ENCODE results near the gene ZNF385D.

ZNF385D gene

DNA sequence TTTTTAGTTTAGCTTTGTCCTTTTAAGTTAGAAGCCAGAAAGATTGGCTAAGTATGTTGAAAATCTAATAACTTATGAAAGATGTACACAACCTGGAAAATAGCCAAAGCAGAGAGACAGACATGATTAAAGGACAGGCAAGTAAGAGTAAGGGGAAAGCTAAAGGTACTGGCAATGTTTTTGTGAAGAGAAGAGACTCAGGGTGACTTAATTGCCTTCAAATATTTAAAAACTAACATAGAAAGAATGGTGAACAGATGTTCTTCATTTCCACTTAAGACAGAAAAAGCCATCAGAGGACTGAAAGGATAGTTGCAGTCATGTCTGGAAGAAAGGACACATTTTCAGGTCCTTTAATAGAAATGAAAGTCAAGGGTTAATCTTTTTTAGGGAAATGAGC lies 68.8 kb downstream of the ZNF385D start:
- DNase-seq (ENCODE audit: low read depth in 1 of 2, low spot score in 1 of 2): no peak

DNA sequence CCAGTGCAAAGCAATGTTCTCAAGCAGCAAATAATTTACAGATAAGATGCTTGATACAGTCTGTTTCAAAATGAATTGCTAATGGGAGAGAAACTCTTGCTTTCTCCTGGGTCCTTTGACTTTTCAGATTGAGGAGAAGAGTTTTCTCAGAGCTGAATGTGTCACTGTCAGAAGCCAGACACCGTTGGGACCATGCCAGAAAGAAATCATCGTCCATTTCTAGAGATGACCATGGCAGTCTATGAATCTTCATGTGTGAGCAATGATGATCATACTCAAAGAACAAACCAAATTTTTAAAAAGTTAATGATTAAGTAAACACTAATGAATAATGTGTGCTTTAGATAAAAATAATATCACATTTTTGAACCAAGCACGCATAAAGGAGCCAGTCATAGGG lies 77.6 kb downstream of the ZNF385D start:
- DNase-seq (ENCODE audit: low read depth in 1 of 2, low spot score in 1 of 2): no peak

DNA sequence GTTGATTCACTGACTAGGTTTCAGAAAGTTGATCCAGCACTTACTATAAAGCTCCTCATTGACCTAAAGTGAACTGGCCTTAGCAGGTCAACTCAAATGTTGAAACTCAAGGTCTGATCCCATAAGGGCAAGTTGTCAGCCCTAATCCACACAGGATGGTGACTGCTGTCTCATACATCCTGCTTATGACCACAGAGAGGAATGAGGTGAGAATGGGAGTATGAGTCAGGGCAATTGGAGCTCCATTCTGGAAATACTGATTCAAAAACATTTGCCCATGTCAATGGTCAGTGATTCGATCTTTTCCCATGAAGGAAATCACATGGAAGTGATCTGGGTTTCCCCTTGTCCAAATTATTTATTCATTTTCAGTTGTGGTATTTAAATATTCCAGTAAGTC lies 78.7 kb downstream of the ZNF385D start:
- DNase-seq (ENCODE audit: low read depth in 1 of 2, low spot score in 1 of 2): no peak

GRCh38 chr3:21670386-21670785 lies 80.6 kb downstream of the ZNF385D start:
- no peak for DNase-seq (ENCODE audit: low read depth in 1 of 2, low spot score in 1 of 2)

DNA sequence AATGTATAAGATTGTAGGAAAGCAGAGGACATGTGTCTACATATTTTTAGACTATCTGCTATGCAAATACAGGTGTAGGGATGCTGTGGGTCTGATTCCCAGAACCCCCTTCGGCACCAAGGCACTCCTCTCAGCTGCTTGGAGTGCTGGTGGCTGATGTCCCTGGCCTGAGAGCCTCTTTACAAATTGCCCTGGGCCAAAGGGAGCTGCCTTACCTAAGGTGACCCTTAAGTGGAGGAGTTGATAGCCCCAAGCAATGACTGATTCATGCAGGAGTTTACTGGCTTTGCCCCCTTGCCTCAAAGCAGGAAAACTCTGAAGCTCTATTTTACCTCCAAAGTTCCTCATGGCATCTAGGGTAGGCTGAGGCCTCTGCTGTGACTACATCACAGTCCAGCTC lies 83.0 kb downstream of the ZNF385D start:
- DNase-seq (ENCODE audit: low read depth in 1 of 2, low spot score in 1 of 2): no peak

- no peak for DNase-seq (ENCODE audit: low read depth in 1 of 2, low spot score in 1 of 2)
Measured at GRCh38 chr3:21665444-21666100, 85.4 kb downstream of the ZNF385D start.

DNA sequence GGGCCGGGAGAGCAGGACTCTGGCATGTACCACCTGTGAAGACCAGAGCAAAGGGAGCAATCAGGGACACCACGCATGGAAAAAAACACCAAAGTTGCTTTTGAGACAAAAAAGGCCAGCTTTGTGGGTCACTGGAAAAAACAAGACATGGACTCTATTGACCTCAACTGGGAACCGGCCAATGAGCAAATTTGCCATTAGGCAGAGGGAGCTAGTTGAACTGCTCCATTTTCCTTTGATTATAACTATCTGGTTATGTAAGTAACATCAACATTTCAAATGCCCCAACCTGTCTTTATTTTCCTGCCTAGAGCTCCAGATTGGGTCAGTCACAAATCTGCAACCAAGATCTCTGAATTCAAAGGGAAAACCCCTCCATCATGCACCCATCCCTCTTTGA lies 86.0 kb downstream of the ZNF385D start:
- DNase-seq (ENCODE audit: low read depth in 1 of 2, low spot score in 1 of 2): no peak

DNA sequence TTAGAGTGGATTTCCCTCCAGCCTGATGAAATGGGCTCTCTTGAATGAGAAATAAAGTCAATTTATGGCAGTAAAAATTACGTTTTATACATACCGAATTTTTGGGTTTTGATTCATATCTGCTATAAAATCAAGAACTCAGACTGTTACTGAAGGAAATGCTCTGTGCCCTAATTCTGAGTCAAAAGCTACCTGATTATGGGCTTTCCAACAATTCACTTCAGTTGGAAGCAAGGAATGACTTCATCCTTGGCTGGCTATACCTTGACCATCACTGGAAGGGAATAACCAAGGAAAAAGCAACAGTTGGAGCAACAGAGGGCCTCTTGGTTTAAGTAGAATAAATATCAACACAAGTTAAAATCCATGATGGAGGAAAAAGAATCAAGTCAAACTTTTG lies 88.6 kb downstream of the ZNF385D start:
- no peak for DNase-seq (ENCODE audit: low read depth in 1 of 2, low spot score in 1 of 2)

- no peak for DNase-seq (ENCODE audit: low read depth in 1 of 2, low spot score in 1 of 2)
Measured at GRCh38 chr3:21654662-21655061, 96.3 kb downstream of the ZNF385D start.

DNA sequence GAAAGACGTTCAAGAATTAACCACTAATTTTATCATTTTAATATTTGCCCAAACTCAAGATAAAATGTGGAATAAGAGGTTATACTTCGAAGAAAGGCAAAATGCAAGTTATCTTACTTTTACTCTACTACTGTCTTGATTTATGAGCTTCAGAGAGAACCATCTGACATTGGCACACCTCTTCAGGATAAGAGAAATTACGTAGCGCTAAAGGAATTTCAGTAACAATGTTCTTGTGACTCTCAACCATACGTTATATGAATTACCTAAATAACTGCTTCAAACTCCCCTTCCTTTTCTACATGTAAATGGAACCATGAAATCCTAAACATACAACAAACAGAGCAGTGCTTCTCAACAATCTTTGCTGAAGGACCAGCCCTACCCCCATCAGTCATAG lies 96.8 kb downstream of the ZNF385D start:
- DNase-seq (ENCODE audit: low read depth in 1 of 2, low spot score in 1 of 2): no peak

GRCh38 chr3:21649519-21649918 lies 101.5 kb downstream of the ZNF385D start:
- no peak for DNase-seq (ENCODE audit: low read depth in 1 of 2, low spot score in 1 of 2)

GRCh38 chr3:21647961-21648360 lies 103.0 kb downstream of the ZNF385D start:
- no peak for DNase-seq (ENCODE audit: low read depth in 1 of 2, low spot score in 1 of 2)

GRCh38 chr3:21645121-21645897 lies 105.7 kb downstream of the ZNF385D start:
- DNase-seq (ENCODE audit: low read depth in 1 of 2, low spot score in 1 of 2): no peak

DNA sequence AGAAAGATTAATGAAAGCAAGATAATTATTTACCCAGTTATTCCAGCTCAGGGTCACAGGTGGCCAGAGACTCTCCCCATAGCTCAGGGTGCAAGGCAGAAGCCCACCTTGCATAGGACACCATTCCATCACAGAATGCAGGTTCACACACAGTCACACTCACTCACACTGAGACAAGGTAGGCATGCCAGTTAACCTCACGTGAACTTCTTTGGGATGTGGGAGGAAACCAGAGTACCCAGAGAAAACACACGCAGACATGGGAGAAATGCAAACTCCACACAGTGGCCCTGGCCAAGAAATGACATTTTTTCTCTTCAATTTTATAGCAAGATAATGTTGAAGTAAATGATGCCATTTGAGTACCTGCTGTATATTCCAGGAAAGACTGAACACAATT lies 106.7 kb downstream of the ZNF385D start:
- no peak for DNase-seq (ENCODE audit: low read depth in 1 of 2, low spot score in 1 of 2)

DNA sequence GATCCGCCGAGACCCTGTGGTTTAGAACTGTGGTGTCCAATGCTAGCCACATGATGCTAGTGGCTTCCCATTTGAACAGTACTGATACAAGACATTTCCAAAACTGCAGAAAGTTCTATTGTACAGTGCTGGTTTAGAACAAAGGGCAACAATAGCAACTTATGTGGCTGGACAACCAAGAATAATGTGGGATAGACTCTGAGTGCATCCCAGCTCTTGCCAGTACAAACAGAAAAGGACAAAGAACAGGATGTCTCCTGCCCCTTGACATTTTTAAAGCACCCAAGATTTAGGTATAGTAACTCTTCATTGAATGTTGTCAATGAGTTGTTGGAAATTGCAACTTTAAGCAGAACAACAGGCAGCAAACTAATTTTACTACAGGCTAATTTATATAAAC lies 107.3 kb downstream of the ZNF385D start:
- no peak for DNase-seq (ENCODE audit: low read depth in 1 of 2, low spot score in 1 of 2)

DNA sequence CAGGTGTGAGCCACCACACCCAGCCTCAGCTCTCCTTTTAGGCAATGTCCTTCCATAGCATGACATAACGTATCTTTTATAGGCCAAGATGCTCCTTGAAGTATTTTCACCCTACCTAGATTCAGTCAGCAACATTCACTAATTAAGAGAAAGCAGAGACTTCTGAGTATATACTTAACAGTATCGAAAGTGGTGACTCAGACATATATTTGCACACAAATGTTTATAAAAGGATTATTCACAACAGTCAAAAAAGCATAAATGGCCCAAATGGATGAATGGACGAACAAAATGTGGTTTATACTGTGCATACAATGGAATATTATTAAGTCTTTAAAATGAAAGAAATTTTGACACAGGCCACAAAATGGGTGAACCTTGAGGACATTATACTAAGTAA lies 108.6 kb downstream of the ZNF385D start:
- DNase-seq (ENCODE audit: low read depth in 1 of 2, low spot score in 1 of 2): no peak

GRCh38 chr3:21641959-21642358 lies 109.1 kb downstream of the ZNF385D start:
- no peak for DNase-seq (ENCODE audit: low read depth in 1 of 2, low spot score in 1 of 2)

DNA sequence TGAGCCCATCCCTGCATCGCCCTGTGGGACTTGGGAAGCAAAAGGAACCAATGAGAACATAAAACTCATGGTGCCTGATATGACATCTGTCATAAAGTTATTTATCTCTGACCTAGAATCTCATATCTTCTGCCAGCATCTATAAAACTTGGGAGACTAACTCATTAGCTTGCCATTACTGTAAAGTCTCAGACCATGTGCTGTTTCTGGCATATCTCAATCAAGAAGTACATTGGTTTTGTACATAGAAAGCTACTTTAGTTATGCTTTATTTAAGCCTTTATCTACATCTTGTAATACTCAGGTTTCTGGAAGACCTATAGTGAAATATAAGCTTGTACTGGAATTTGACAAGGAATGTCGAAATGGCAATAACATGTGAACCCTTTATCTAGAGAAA lies 112.5 kb downstream of the ZNF385D start:
- DNase-seq (ENCODE audit: low read depth in 1 of 2, low spot score in 1 of 2): no peak

- DNase-seq (ENCODE audit: low read depth in 1 of 2, low spot score in 1 of 2): no peak
Measured at GRCh38 chr3:21634112-21634511, 116.9 kb downstream of the ZNF385D start.

- DNase-seq (ENCODE audit: low read depth in 1 of 2, low spot score in 1 of 2): no peak
Measured at GRCh38 chr3:21624524-21624923, 126.5 kb downstream of the ZNF385D start.

DNA sequence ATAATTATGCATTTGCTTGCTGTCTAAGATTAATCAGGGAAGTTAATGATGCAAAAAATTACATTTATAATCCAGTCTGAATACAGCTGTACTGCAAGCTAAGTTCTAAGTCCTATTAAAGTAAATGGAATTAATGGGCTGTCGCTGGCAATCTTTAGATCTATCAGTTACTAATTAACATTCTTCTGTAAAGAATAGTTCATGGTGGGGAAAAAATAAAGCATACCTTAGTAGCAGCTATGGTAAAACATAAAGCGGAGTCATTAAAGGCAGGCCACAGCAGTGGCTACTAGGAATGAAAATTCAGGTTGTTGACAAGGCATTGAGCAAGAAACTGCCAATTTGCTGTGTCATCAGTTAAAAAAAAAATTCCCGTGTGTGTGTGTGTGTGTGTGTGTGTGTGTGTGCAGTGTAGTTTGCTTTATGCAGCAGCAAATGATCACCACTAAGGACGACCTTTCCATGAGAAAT lies 129.8 kb downstream of the ZNF385D start:
- DNase-seq (ENCODE audit: low read depth in 1 of 2, low spot score in 1 of 2): no peak

DNA sequence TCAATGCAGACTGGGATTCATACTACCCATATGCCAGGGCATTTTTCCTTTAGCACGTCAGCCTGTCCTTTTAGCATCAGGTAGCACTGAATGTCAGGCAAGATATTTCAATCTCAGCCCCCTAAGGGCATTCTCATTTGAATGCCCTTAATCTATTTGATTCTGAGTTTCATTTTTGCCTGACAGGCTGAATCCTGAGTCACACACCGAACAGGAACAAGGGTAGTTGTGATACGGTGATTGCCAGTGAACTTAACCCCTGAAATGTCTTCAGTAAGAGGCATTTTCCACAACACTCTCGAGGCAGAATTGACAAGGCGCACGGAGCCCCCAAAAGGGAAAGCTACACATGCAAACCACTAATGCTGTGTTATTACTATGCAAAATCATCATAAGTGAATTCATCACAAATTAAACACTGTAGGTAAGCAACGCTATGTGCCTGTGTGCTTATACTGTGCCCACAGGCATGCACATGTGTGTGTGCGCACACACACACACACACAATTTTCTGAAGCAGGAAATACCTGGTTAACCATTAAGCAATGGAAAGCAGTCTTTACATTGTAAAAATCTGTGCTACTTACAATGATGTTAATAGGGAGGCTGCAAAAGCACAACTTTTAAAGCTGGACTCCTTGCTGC lies 130.4 kb downstream of the ZNF385D start:
- no peak for DNase-seq (ENCODE audit: low read depth in 1 of 2, low spot score in 1 of 2)

Data from activated CD4-positive, alpha-beta T cell treated with anti-CD3 and anti-CD28 coated beads, Interleukin-2, amount 50 U/mL, for 24 hours (primary cell).